GM23338 (cell line): ENCODE measurements around the gene ZSCAN18.

Source experiments
- EZH2 ChIP-seq: fragments of 200-600 bp; sonication (generic); IDR thresholded peaks from one replicate; pipeline ENCODE4 v1.8.0; 2017; ENCODE audit warnings: antibody characterized with exemption, mild to moderate bottlenecking, low read depth; ENCODE audit not compliant: unreplicated experiment
- EZH2phosphoT487 ChIP-seq: fragments of 200-600 bp; sonication (generic); IDR thresholded peaks from one replicate; pipeline ENCODE4 v1.8.1; 2018; ENCODE audit warnings: antibody characterized with exemption; ENCODE audit not compliant: unreplicated experiment
- POLR2AphosphoS5 ChIP-seq: IDR thresholded peaks from 2 replicates; pipeline ENCODE4 v1.6.1; 2016; ENCODE audit warnings: antibody characterized with exemption, low read depth
- STAT1 ChIP-seq: IDR thresholded peaks from one replicate; pipeline ENCODE4 v1.6.1; 2016; ENCODE audit warnings: antibody characterized with exemption; ENCODE audit not compliant: unreplicated experiment
- TF ChIP-seq, protein P1 (sequence below), 2 experiments: fragments of 200-600 bp in 1 of 2; sonication (generic) in 1 of 2; conservative IDR thresholded peaks; 2 replicates each; pipeline versions ENCODE4 v1.5.1 to v1.6.1; 2016 to 2017; ENCODE audit warnings: antibody characterized with exemption in 2 of 2, low read depth in 2 of 2, mild to moderate bottlenecking in 2 of 2, moderate library complexity in 1 of 2

DNA sequence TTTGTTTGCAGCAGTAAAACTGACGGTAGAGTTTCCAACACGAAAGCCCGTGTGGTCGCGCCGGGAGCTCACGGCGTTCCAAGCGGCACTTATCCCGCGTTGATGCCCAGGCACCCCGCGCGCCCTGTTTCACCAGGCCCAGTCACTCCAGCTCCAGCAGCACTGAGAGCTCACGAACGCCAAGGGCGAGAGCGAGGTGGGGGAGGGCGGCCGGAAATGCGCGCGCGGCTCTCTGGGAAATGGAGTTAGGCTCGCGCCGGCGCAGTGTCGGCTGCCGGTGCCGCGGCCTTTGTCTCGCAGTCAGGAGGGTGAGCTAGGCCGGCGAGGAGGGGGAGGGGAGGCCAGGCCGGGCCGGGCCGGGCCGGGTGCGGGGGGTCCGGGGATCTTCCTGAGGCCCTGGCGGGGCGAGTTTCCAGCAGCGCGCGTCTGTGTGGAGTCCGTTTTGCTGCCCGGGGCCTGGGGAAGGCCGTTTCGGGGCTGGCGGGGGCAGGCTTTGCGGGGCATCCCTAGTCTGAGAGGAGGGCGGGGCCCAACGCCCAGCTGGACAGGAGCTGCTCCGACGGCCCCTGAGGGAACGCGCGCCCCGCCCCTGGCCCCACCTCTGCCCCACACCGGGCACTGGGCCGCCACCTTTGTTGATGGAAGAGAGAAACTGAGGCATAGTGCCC, 38.9 kb downstream of the ZSCAN18 start, which contains the start of gene ZNF135:
- TF ChIP-seq, protein P1, sequence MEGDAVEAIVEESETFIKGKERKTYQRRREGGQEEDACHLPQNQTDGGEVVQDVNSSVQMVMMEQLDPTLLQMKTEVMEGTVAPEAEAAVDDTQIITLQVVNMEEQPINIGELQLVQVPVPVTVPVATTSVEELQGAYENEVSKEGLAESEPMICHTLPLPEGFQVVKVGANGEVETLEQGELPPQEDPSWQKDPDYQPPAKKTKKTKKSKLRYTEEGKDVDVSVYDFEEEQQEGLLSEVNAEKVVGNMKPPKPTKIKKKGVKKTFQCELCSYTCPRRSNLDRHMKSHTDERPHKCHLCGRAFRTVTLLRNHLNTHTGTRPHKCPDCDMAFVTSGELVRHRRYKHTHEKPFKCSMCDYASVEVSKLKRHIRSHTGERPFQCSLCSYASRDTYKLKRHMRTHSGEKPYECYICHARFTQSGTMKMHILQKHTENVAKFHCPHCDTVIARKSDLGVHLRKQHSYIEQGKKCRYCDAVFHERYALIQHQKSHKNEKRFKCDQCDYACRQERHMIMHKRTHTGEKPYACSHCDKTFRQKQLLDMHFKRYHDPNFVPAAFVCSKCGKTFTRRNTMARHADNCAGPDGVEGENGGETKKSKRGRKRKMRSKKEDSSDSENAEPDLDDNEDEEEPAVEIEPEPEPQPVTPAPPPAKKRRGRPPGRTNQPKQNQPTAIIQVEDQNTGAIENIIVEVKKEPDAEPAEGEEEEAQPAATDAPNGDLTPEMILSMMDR (conservative IDR thresholded peaks at IDR 0.05; ENCODE audit: low read depth in 2 of 2) = no peak
- TF ChIP-seq EZH2 (no peak), POLR2AphosphoS5 (peak; percentile 93), EZH2phosphoT487 (no peak), STAT1 (no peak)
